ENCODE results near the gene CAMTA2. TPM values are rescaled to one million over a fixed set of nuclear protein-coding genes. Genes with fewer than 3 reads are reported as not detected.

CAMTA2 gene
- polyA plus RNA-seq, 3 donors from 2014 or later: 2.5 to 22.9 (median 12.0) TPM

Other genes starting within 250 kb of the CAMTA2 start
- gene ZMYND15, start 247.8 kb downstream of the CAMTA2 start, polyA plus RNA-seq: not detected
- gene CXCL16, start 247.7 kb downstream of the CAMTA2 start, polyA plus RNA-seq: 1 to 10 TPM; 1.1 to 2.2 (median 1.1) TPM
- not detected for gene TM4SF5, start 215.8 kb downstream of the CAMTA2 start, polyA plus RNA-seq
- gene VMO1, start 201.3 kb downstream of the CAMTA2 start, polyA plus RNA-seq: not detected
- gene GLTPD2, start 198.7 kb downstream of the CAMTA2 start, polyA plus RNA-seq: under 1 TPM in 2 of 3 donors, not detected in 1; 0.57 to 0.74 TPM
- 100 to 1,000 TPM; 327 to 701 (median 348) TPM for gene PSMB6, start 191.5 kb downstream of the CAMTA2 start, polyA plus RNA-seq
- 1 to 10 TPM in 1 of 3 donors, under 1 TPM in 1, not detected in 1; 0.78 to 2.0 TPM for gene PLD2, start 180.5 kb downstream of the CAMTA2 start, polyA plus RNA-seq
- gene MINK1, start 154.3 kb downstream of the CAMTA2 start, polyA plus RNA-seq: 10 to 100 TPM in 1 of 3 donors, 1 to 10 TPM in 2; 2.0 to 13.5 (median 3.8) TPM
- 1 to 10 TPM in 2 of 3 donors, under 1 TPM in 1; 0.22 to 1.7 (median 1.3) TPM for gene C17orf107, start 88.1 kb downstream of the CAMTA2 start, polyA plus RNA-seq
- gene CHRNE, start 84.6 kb downstream of the CAMTA2 start, polyA plus RNA-seq: 1 to 10 TPM; 2.7 to 4.9 (median 3.9) TPM
- gene GP1BA, start 55.4 kb downstream of the CAMTA2 start, polyA plus RNA-seq: 1 to 10 TPM in 1 of 3 donors, under 1 TPM in 1, not detected in 1; 0.38 to 1.3 TPM
- 100 to 1,000 TPM; 139 to 196 (median 139) TPM for gene SLC25A11, start 47.6 kb downstream of the CAMTA2 start, polyA plus RNA-seq
- 10 to 100 TPM; 62.3 to 78.2 (median 73.1) TPM for gene RNF167, start 47.4 kb downstream of the CAMTA2 start, polyA plus RNA-seq
- 1,000 to 10,000 TPM; 3,573 to 4,444 (median 3,740) TPM for gene PFN1, start 39.1 kb downstream of the CAMTA2 start, polyA plus RNA-seq
- gene ENO3, start 36.6 kb downstream of the CAMTA2 start, polyA plus RNA-seq: 1 to 10 TPM; 1.6 to 4.2 (median 4.1) TPM
- gene SPAG7, start 19.9 kb downstream of the CAMTA2 start, polyA plus RNA-seq: 100 to 1,000 TPM; 117 to 164 (median 155) TPM
- gene INCA1, start 9.8 kb upstream of the CAMTA2 start, polyA plus RNA-seq: under 1 TPM in 2 of 3 donors, not detected in 1; 0.29 to 0.35 TPM
- gene KIF1C, start 10.3 kb upstream of the CAMTA2 start, polyA plus RNA-seq: 1 to 10 TPM in 2 of 3 donors, under 1 TPM in 1; 0.76 to 5.7 (median 4.0) TPM
- gene SLC52A1, start 47.8 kb upstream of the CAMTA2 start, polyA plus RNA-seq: not detected
- gene ZFP3, start 90.8 kb upstream of the CAMTA2 start, polyA plus RNA-seq: under 1 TPM in 2 of 3 donors, not detected in 1; 0.51 to 0.61 TPM
- 1 to 10 TPM; 1.8 to 9.8 (median 4.4) TPM for gene ZNF232, start 124.2 kb upstream of the CAMTA2 start, polyA plus RNA-seq
- under 1 TPM; 0.03 to 0.12 (median 0.03) TPM for gene USP6, start 128.4 kb upstream of the CAMTA2 start, polyA plus RNA-seq
- 1 to 10 TPM in 1 of 3 donors, under 1 TPM in 1, not detected in 1; 0.54 to 2.1 TPM for gene ZNF594, start 204.2 kb upstream of the CAMTA2 start, polyA plus RNA-seq
- 1 to 10 TPM; 5.9 to 7.3 (median 6.5) TPM for gene SCIMP, start 247.2 kb upstream of the CAMTA2 start, polyA plus RNA-seq

All from immature natural killer cell (primary cell).